GM12864 (cell line): Measurements from ENCODE around the gene GCN1.

Experiments
- DNase-seq: peaks from one replicate; pipeline ENCODE4 v3.0.0-alpha.2; 2011; ENCODE audit warnings: low read depth
- H3K4me3 ChIP-seq: 2 replicates; pipeline ENCODE4 v1.5.1; 2011; ENCODE audit warnings: mild to moderate bottlenecking, low read depth, low read length, control low read depth
- TF ChIP-seq, protein P1 (sequence below): IDR thresholded peaks from 2 replicates; pipeline ENCODE4 v1.5.1; 2011; ENCODE audit warnings: low read depth, mild to moderate bottlenecking, moderate library complexity, low read length, control low read depth, inconsistent platforms; ENCODE audit errors: missing control alignments

Gene GCN1

DNA sequence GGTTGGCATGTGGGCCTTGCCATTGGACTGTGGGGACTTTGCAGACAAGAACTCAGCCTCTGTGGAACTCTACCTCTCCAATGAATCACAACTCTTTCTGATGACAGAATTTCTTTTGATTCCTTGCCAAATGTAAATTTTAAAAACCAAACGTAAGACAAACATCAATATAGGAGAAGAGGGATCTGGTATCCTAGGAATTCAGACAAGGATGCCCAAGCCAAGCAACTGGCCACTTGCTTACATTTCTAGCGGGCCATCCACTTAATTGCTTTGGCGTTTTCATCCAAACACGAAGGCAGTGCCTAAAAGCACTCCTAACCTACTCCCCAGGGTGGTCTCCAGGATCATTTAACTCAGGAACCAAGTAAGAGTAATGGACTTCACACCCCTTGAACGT lies 54.6 kb downstream of the GCN1 start:
- DNase-seq: no peak
- no peak overlapping the region for H3K4me3 ChIP-seq
- TF ChIP-seq, protein P1, sequence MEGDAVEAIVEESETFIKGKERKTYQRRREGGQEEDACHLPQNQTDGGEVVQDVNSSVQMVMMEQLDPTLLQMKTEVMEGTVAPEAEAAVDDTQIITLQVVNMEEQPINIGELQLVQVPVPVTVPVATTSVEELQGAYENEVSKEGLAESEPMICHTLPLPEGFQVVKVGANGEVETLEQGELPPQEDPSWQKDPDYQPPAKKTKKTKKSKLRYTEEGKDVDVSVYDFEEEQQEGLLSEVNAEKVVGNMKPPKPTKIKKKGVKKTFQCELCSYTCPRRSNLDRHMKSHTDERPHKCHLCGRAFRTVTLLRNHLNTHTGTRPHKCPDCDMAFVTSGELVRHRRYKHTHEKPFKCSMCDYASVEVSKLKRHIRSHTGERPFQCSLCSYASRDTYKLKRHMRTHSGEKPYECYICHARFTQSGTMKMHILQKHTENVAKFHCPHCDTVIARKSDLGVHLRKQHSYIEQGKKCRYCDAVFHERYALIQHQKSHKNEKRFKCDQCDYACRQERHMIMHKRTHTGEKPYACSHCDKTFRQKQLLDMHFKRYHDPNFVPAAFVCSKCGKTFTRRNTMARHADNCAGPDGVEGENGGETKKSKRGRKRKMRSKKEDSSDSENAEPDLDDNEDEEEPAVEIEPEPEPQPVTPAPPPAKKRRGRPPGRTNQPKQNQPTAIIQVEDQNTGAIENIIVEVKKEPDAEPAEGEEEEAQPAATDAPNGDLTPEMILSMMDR: no peak

DNA sequence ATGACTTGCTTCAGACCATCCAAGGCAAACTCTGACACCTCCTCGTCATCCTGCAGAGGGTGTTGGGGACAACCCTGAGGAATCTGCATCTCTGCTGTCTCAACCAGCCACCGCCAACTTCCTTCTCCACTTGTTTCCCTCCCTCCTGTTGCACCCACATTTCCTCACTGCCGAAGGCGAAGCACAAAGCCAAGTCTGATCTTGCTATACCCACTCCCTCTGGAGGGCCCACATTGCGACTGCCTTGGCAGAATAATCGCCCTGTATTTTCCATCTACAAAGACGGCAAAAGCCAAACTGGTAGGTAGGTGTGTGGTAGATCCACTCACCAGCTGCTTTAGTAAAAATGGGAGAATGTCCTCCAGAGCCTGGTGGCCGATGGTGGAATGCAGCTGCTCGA lies 56.1 kb downstream of the GCN1 start:
- H3K4me3 ChIP-seq: no peak overlapping the region
- DNase-seq: no peak
- TF ChIP-seq, protein P1: no peak

DNA sequence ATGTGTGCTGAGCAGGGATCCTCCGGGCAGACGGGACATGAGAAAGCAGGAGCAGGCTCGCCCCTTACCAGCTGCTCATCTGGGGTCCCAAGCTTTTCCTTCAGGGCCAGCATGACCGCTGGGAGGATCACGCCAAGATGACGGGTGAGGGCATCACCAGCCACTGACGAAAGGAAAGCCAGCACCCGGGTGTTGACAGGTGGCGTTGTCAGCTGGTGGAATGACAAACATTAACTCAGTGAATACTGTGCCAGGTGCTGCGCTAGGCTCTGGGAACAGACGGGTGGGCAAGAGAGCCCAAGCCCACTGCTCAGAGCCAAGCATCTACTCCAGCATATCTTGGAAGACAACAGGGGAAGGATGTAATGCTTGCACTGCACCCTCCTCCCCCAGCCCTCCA lies 56.7 kb downstream of the GCN1 start:
- TF ChIP-seq, protein P1: no peak
- no peak for DNase-seq
- no peak overlapping the region for H3K4me3 ChIP-seq

DNA sequence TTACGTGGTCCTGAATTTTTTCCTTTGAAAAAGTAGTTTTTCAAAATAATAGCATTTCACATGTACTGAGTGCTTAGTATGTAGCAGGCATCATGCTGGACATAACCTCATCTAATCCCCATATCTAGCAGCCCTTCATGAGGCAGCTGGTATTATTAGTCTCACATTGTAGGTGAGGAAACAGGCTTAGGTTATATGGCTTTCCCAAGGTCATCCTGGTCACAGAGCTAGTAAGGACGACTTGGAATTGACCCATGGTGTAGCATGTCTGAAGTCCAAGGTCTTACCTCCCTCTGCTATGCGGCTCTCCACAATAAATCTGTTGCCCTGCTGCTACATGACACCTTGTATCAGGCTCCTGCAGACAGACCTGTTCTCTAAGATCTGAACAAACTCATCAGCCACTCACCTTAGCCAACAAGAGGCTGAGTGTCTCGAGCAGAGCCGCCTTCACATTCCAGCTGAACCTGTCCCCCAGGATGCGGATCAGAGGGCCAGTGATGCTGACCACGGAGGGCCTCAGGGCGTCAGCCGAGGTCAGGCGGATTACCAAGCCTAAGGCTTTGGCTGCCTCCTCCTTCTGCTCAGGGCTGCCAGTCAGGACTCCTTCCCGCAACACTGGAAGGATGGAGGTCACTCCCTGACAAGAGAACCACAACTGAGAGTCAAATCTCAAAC lies 58.3 kb downstream of the GCN1 start:
- no peak for DNase-seq
- TF ChIP-seq, protein P1: no peak
- no peak overlapping the region for H3K4me3 ChIP-seq

DNA sequence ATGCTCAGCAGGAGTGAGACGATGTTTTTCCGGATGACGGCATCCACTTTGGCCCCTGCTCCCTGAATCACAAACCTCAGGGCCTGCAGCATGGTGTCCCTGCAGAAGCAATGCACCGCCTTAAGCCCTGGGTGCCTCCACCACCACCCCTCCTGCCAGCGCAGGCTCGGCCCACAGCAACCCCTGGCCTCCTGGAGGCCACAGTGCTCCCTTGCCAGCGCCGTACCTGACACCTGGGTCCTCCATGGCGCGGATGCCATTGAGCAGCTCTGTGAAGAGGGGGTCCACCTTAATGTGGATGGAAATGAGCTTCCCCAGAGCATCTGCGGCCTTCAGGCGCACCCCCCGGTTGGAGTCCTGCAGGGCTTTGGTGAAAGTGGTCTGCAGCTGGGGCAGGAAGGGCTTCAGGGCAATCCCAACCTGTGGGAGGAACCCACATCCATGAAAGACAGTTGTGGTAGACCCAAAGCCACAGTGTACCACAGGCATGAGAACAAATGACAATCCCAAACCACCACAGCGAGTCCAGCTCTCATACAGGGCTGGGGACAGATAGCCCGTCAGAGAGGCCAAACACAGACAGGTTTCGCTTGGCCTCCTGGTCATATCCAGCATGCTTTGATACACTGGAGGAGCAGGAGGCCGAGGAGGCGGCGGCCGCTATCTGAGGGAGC lies 60.1 kb downstream of the GCN1 start:
- DNase-seq: no peak
- TF ChIP-seq, protein P1: no peak
- H3K4me3 ChIP-seq: no peak overlapping the region

DNA sequence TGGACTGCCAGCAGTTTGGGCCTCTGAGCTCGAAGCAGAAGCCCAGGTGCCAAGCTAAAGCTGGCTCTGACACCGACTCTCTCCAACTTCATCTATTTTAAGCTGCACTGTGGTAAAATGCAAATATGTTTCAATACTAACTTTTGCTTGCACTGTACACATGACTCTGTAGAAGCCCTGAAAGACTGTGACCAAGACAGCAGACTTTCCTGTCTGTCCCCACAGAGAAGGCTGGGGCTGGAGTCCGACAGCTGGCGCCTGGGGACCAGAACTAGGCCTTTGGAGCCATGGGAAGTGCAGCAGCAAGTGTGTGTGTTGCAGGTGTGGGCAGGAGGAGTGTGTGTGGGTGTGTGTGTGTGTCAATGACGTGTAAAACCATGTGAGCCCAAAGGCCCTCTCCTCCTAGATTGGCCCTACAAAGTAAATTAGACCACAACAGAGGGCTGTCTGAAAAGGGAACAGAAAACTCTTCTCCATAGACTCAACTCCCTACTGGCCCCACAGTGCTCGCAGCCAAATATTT lies 61.6 kb downstream of the GCN1 start:
- no peak overlapping the region for H3K4me3 ChIP-seq
- DNase-seq: peak; percentile 84
- TF ChIP-seq, protein P1: no peak
